PC-3 (cell line): ENCODE results near the gene KIAA1217. TPM values are rescaled to one million over a fixed set of nuclear protein-coding genes. Genes with fewer than 3 reads are reported as not detected.

ENCODE experiments used
- ATAC-seq: fragments of 200-7000 bp; cut with Tn5 transposase; 2 replicates; pipeline ENCODE4 v1.9.1; 2020; ENCODE audit warnings: mild to moderate bottlenecking, moderate library complexity
- BruUV-seq: library from RNA; stranded (reverse); fragments of 400-500 nt; replicated peaks from 2 replicates; lab custom pipeline; 2021; lab: Mats Ljungman, UMichigan
- CTCF ChIA-PET: fragments of 300-600 bp; sonication (Branson Sonifier 250); formaldehyde crosslinking; loops from one replicate; lab custom pipeline; 2022; ENCODE audit warnings: antibody characterized with exemption; lab: Charles Lee
- POLR2A ChIA-PET: fragments of 300-600 bp; sonication (Branson Sonifier 250); formaldehyde crosslinking; loops from one replicate; lab custom pipeline; 2022; ENCODE audit warnings: antibody characterized with exemption; ENCODE audit not compliant: unreplicated experiment; lab: Charles Lee
- DNase-seq: peaks from one replicate; pipeline ENCODE4 v3.0.0-alpha.2; 2015
- H2AFZ ChIP-seq: fragments of 300-600 bp; sonication (generic); 2 replicates; pipeline ENCODE4 v1.6.0; 2016; ENCODE audit warnings: antibody characterized with exemption, low read length
- H3F3A ChIP-seq: fragments of 300-600 bp; sonication (generic); one replicate; pipeline ENCODE4 v1.6.0; 2017; ENCODE audit warnings: antibody characterized with exemption, low read length, control low read depth, mild to moderate bottlenecking; ENCODE audit not compliant: unreplicated experiment
- H3K27ac ChIP-seq: fragments of 300-600 bp; sonication (generic); 2 replicates; pipeline ENCODE4 v1.5.1; 2016; ENCODE audit warnings: mild to moderate bottlenecking, low read length
- H3K27me3 ChIP-seq: fragments of 300-600 bp; sonication (generic); 2 replicates; pipeline ENCODE4 v1.6.1; 2016; ENCODE audit warnings: low read length, mixed read lengths
- H3K36me3 ChIP-seq: fragments of 300-600 bp; sonication (generic); 2 replicates; pipeline ENCODE4 v1.6.1; 2016; ENCODE audit warnings: low read depth, mixed run types, low read length, mixed read lengths
- H3K4me1 ChIP-seq: fragments of 300-600 bp; sonication (generic); 2 replicates; pipeline ENCODE4 v1.5.1; 2016; ENCODE audit warnings: low read length; ENCODE audit not compliant: insufficient read depth
- H3K4me2 ChIP-seq: fragments of 300-600 bp; sonication (generic); 2 replicates; pipeline ENCODE4 v1.6.0; 2016; ENCODE audit warnings: low read length
- H3K4me3 ChIP-seq: fragments of 300-600 bp; sonication (generic); 2 replicates; pipeline ENCODE4 v1.5.1; 2016; ENCODE audit warnings: mild to moderate bottlenecking, low read length, mixed read lengths
- H3K79me2 ChIP-seq: fragments of 300-600 bp; sonication (generic); 2 replicates; pipeline ENCODE4 v1.6.1; 2017; ENCODE audit warnings: low read length, mixed read lengths
- H3K9ac ChIP-seq: fragments of 300-600 bp; sonication (generic); 2 replicates; pipeline ENCODE4 v1.6.0; 2016; ENCODE audit warnings: mild to moderate bottlenecking, low read length
- H3K9me2 ChIP-seq: fragments of 300-600 bp; sonication (generic); replicated peaks from 2 replicates; pipeline ENCODE4 v1.6.1; 2016; ENCODE audit warnings: mixed run types, low read length, mixed read lengths
- H3K9me3 ChIP-seq: fragments of 300-600 bp; sonication (generic); 2 replicates; pipeline ENCODE4 v1.6.1; 2016; ENCODE audit warnings: low read length, mixed read lengths
- H4K20me1 ChIP-seq: fragments of 300-600 bp; sonication (generic); 2 replicates; pipeline ENCODE4 v1.6.1; 2016; ENCODE audit warnings: low read length, mixed read lengths
- CTCF ChIP-seq: fragments of 300-600 bp; sonication (generic); conservative IDR thresholded peaks from 2 replicates; pipeline ENCODE4 v1.5.1; 2017; ENCODE audit warnings: antibody characterized with exemption, low read depth, mild to moderate bottlenecking, low read length
- EZH2 ChIP-seq: fragments of 300-600 bp; sonication (generic); IDR thresholded peaks from one replicate; pipeline ENCODE4 v1.6.1; 2017; ENCODE audit warnings: antibody characterized with exemption, mild to moderate bottlenecking, low read length; ENCODE audit not compliant: unreplicated experiment
- EZH2phosphoT487 ChIP-seq: fragments of 300-600 bp; sonication (generic); IDR thresholded peaks from 2 replicates; pipeline ENCODE4 v1.6.1; 2018; ENCODE audit warnings: mild to moderate bottlenecking, antibody characterized with exemption, low read length, borderline replicate concordance
- intact Hi-C: fragments of 100-400 bp; cut with micrococcal nuclease; formaldehyde crosslinking; loops from 2 replicates; pipeline ENCODE4 v1.9.0; 2023
- total RNA-seq: library from RNA; depleted of rRNA; stranded (reverse); fragments of >200 nt; gene quantifications from 2 replicates; pipeline ENCODE4 v1.2.3, GENCODE V29; 2014

KIAA1217 gene
- total RNA-seq, 1 experiment from 2014 or later: 16.0 TPM

- DNase-seq (peak; percentile 78), ATAC-seq (peak; percentile 75)
- no peaks in the 10 kb centered on the region for H3K27me3 ChIP-seq
- H3K27ac ChIP-seq: peak overlapping the region; percentile 84
- H3K36me3 ChIP-seq: no peaks in the 10 kb centered on the region
- H3K9ac ChIP-seq: peak overlapping the region; percentile 55; the same call in 1 of the 2 replicates
- peaks cover 4% of the 10 kb centered on the region for H3F3A ChIP-seq
- no peak overlapping the region for H3K4me3 ChIP-seq
- peaks cover 30% of the 10 kb centered on the region for H3K4me1 ChIP-seq
- POLR2A ChIA-PET: no interaction called here
- H3K9me3 ChIP-seq: no peaks in the 10 kb centered on the region
- no peaks in the 10 kb centered on the region for H3K79me2 ChIP-seq
- no TSS peak for BruUV-seq
- peak overlapping the region; percentile 23; the same call in 1 of the 2 replicates for H3K4me2 ChIP-seq
- intact Hi-C loops: no loop called here
- no peak overlapping the region for H2AFZ ChIP-seq
- CTCF ChIA-PET: no interaction called here
- TF ChIP-seq EZH2: no peak
- TF ChIP-seq CTCF: no peak
- TF ChIP-seq EZH2phosphoT487: no peak
- H3K9me2 ChIP-seq: no peaks in the 10 kb centered on the region
- H4K20me1 ChIP-seq: no peaks in the 10 kb centered on the region
These were observed 247.4 kb downstream of the KIAA1217 start for GRCh38 chr10:24456322-24456721.

- Histone ChIP-seq H3K4me2 (peak overlapping the region; percentile 43; the same call in 1 of the 2 replicates), H4K20me1 (no peaks in the 10 kb centered on the region), H3K4me3 (no peak overlapping the region), H2AFZ (no peak overlapping the region; the same call in 1 of the 2 replicates), H3K36me3 (no peaks in the 10 kb centered on the region), H3F3A (peaks cover 4% of the 10 kb centered on the region), H3K4me1 (peaks cover 37% of the 10 kb centered on the region), H3K27ac (peak overlapping the region; percentile 84), H3K9me3 (no peaks in the 10 kb centered on the region), H3K27me3 (no peaks in the 10 kb centered on the region), H3K9me2 (no peaks in the 10 kb centered on the region), H3K79me2 (no peaks in the 10 kb centered on the region), H3K9ac (peak overlapping the region; percentile 55; the same call in 1 of the 2 replicates)
- ChIA-PET CTCF (no interaction called here), POLR2A (no interaction called here)
- intact Hi-C loops: no loop called here
- TF ChIP-seq EZH2phosphoT487: no peak
- TF ChIP-seq CTCF: no peak
- no peak for TF ChIP-seq EZH2
- ATAC-seq (peak; percentile 68), DNase-seq (peak; percentile 86)
- no TSS peak for BruUV-seq
These were observed 248.9 kb downstream of the KIAA1217 start for GRCh38 chr10:24457661-24458318.

GRCh38 chr10:24459836-24460235, 250.9 kb downstream of the KIAA1217 start:
- Histone ChIP-seq H3K9me2 (no peaks in the 10 kb centered on the region), H3K27ac (no peak overlapping the region), H3K4me1 (peaks cover 56% of the 10 kb centered on the region), H4K20me1 (no peaks in the 10 kb centered on the region), H3F3A (peaks cover 4% of the 10 kb centered on the region), H3K4me2 (no peak overlapping the region), H3K9me3 (no peaks in the 10 kb centered on the region), H3K4me3 (no peak overlapping the region), H3K79me2 (0 out of 2 replicates have a peak, but pooled peaks cover 3% of the 10 kb centered on the region), H2AFZ (no peak overlapping the region), H3K9ac (no peak overlapping the region), H3K27me3 (no peaks in the 10 kb centered on the region), H3K36me3 (no peaks in the 10 kb centered on the region)
- ATAC-seq (no peak), DNase-seq (no peak)
- ChIA-PET POLR2A (no interaction called here), CTCF (no interaction called here)
- TF ChIP-seq CTCF (no peak), EZH2phosphoT487 (no peak), EZH2 (no peak)
- BruUV-seq: no TSS peak
- intact Hi-C loops: no loop called here
